Measurements from ENCODE around the gene OXSR1. TPM values are rescaled to one million over a fixed set of nuclear protein-coding genes. Genes with fewer than 3 reads are reported as not detected.

Gene OXSR1
- total and polyA plus RNA-seq, 2 experiments from 2014 or later: 16.0 to 41.1 TPM

GRCh38 chr3:38121832-38122461 is 43.4 kb upstream of the OXSR1 start:
- H3K79me2 ChIP-seq (replicated peaks; ENCODE audit: insufficient read depth): no peaks in the 10 kb centered on the region
- no peak overlapping the region for H3K4me3 ChIP-seq
- DNase-seq (ENCODE audit: low spot score) (no peak), ATAC-seq (no peak)
- H4K20me1 ChIP-seq (replicated peaks; ENCODE audit: insufficient read depth): no peaks in the 10 kb centered on the region; the same call in 1 of the 2 replicates
- Mint-ChIP-seq H3K9me3 (no peaks in the 10 kb centered on the region; the same call in 2 of the 3 replicates), H3K27me3 (ENCODE audit: insufficient read depth, low read depth, poor library complexity) (peaks cover 10% of the 10 kb centered on the region), H3K36me3 (ENCODE audit: low read depth) (peaks cover 45% of the 10 kb centered on the region), H3K27ac (no peak overlapping the region), H3K4me1 (no peaks in the 10 kb centered on the region), H3K4me3 (no peak overlapping the region)
- H3K4me2 ChIP-seq: no peak overlapping the region
- no peaks in the 10 kb centered on the region for H3F3A ChIP-seq (replicated peaks; ENCODE audit: low read depth)
- no peaks in the 10 kb centered on the region for H3K27me3 ChIP-seq (ENCODE audit: insufficient read depth)
- H3K9me2 ChIP-seq (ENCODE audit: insufficient read depth): no peaks in the 10 kb centered on the region
- TF ChIP-seq CTCF (conservative IDR thresholded peaks at IDR 0.05; ENCODE audit: low read depth in 2 of 2) (no peak), NANOG (IDR thresholded peaks at IDR 0.05; ENCODE audit: borderline replicate concordance) (no peak), ZNF114 (CRISPR knock-in tag; IDR thresholded peaks at IDR 0.05) (no peak), POLR2AphosphoS5 (IDR thresholded peaks at IDR 0.05; ENCODE audit: low read depth) (no peak), ETS1 (IDR thresholded peaks at IDR 0.05) (no peak), JUNB (IDR thresholded peaks at IDR 0.05; ENCODE audit: unreplicated experiment) (no peak), STAT1 (IDR thresholded peaks at IDR 0.05; ENCODE audit: unreplicated experiment) (no peak), EZH2phosphoT487 (IDR thresholded peaks at IDR 0.05; ENCODE audit: unreplicated experiment) (no peak), ZNF462 (CRISPR knock-in tag; IDR thresholded peaks at IDR 0.05) (no peak), REST (IDR thresholded peaks at IDR 0.05; ENCODE audit: unreplicated experiment) (no peak)
- H3K27ac ChIP-seq (ENCODE audit: low read depth): no peak overlapping the region
- peaks cover 9% of the 10 kb centered on the region for H3K36me3 ChIP-seq (ENCODE audit: insufficient read depth)
- no peaks in the 10 kb centered on the region for H3K4me1 ChIP-seq (ENCODE audit: insufficient read depth)
- no peak overlapping the region for H2AFZ ChIP-seq
